Bronchial epithelial cell (primary cell): ENCODE data around the gene PITRM1. TPM values are rescaled to one million over a fixed set of nuclear protein-coding genes. Genes with fewer than 3 reads are reported as not detected.

Experiments
- DNase-seq: peaks from one replicate; pipeline ENCODE4 v3.0.0-alpha.2; 2010; ENCODE audit warnings: low read depth
- FAIRE-seq: peaks from 2 replicates; lab custom pipeline; 2011; peaks lifted over from hg19 to GRCh38; lab: Jason Lieb, UNC
- H3K27me3 ChIP-seq: 2 replicates; pipeline ENCODE4 v1.5.1; 2011; ENCODE audit warnings: low read length; ENCODE audit not compliant: control insufficient read depth, insufficient read depth
- H3K36me3 ChIP-seq: 2 replicates; pipeline ENCODE4 v1.5.1; 2011; ENCODE audit warnings: low read length; ENCODE audit not compliant: control insufficient read depth, insufficient read depth
- H3K4me3 ChIP-seq: 2 replicates; pipeline ENCODE4 v1.5.1; 2011; ENCODE audit warnings: mild to moderate bottlenecking, low read depth, low read length, control low read depth
- CTCF ChIP-seq: IDR thresholded peaks from 2 replicates; pipeline ENCODE4 v1.5.1; 2011; ENCODE audit warnings: mild to moderate bottlenecking, moderate library complexity, low read length, control low read depth, inconsistent platforms; ENCODE audit not compliant: insufficient read depth, severe bottlenecking
- total RNA-seq: library from RNA; depleted of rRNA; stranded (reverse); fragments of >200 nt; gene quantifications from 2 replicates; pipeline ENCODE4 v1.2.1, GENCODE V29; 2014

The PITRM1 gene
- total RNA-seq, 1 donor from 2014 or later: 39.2 TPM

GRCh38 chr10:3110782-3111620, 61.6 kb downstream of the PITRM1 start:
- Histone ChIP-seq H3K27me3 (no peaks in the 10 kb centered on the region), H3K4me3 (no peak overlapping the region), H3K36me3 (peaks cover 43% of the 10 kb centered on the region)
- FAIRE-seq (peak; percentile 94), DNase-seq (no peak)
- no peak for TF ChIP-seq CTCF

- Histone ChIP-seq H3K4me3 (no peak overlapping the region), H3K36me3 (peaks cover 40% of the 10 kb centered on the region), H3K27me3 (no peaks in the 10 kb centered on the region)
- FAIRE-seq: no peak
- TF ChIP-seq CTCF: no peak
- DNase-seq: no peak
Measured at GRCh38 chr10:3109633-3110032, 62.9 kb downstream of the PITRM1 start.

- no peaks in the 10 kb centered on the region for H3K27me3 ChIP-seq
- no peak overlapping the region for H3K4me3 ChIP-seq
- DNase-seq (no peak), FAIRE-seq (no peak)
- peaks cover 41% of the 10 kb centered on the region for H3K36me3 ChIP-seq
- no peak for TF ChIP-seq CTCF
Measured at GRCh38 chr10:3109196-3109595, 63.4 kb downstream of the PITRM1 start.

- Histone ChIP-seq H3K27me3 (no peaks in the 10 kb centered on the region), H3K4me3 (no peak overlapping the region), H3K36me3 (peaks cover 45% of the 10 kb centered on the region)
- TF ChIP-seq CTCF: no peak
- FAIRE-seq: no peak
- DNase-seq: no peak
Measured at GRCh38 chr10:3108575-3109105, 63.9 kb downstream of the PITRM1 start.

- Histone ChIP-seq H3K4me3 (no peak overlapping the region), H3K27me3 (no peaks in the 10 kb centered on the region), H3K36me3 (peaks cover 40% of the 10 kb centered on the region)
- no peak for DNase-seq
- FAIRE-seq: no peak
- no peak for TF ChIP-seq CTCF
Measured at GRCh38 chr10:3108033-3108432, 64.5 kb downstream of the PITRM1 start.
